ENCODE results near the gene TRHDE. TPM values are rescaled to one million over a fixed set of nuclear protein-coding genes. Genes with fewer than 3 reads are reported as not detected.
"Not testable (repeated sequence)": the region's sequence is repeated elsewhere in the genome, so short reads cannot be mapped to it uniquely, and the experiment has no call there.

Gene TRHDE
- total RNA-seq, 1 experiment from 2014 or later, result not detected

GRCh38 chr12:72511906-72512305 lies 239.7 kb downstream of the TRHDE start:
- H3K27me3 ChIP-seq (replicated peaks; ENCODE audit: control insufficient read depth, insufficient read depth, low read length), result no peaks in the 10 kb centered on the region
- H3K36me3 Mint-ChIP-seq (ENCODE audit: insufficient read depth, unreplicated experiment), result no peaks in the 10 kb centered on the region
- ChIA-PET POLR2A (no interaction called here), CTCF (no interaction called here)
- no peak overlapping the region for H3K4me3 Mint-ChIP-seq (ENCODE audit: unreplicated experiment)
- no peaks in the 10 kb centered on the region for H3K27me3 Mint-ChIP-seq (ENCODE audit: insufficient read depth, unreplicated experiment)
- no peak for TF ChIP-seq CTCF (IDR thresholded peaks at IDR 0.05; ENCODE audit: insufficient read depth in 1 of 2, low read depth in 1 of 2, low read length in 1 of 2, severe bottlenecking in 1 of 2, unreplicated experiment in 1 of 2)
- H3K4me1 ChIP-seq, result no peaks in the 10 kb centered on the region
- no peaks in the 10 kb centered on the region for H3K9me3 ChIP-seq
- H3K27ac Mint-ChIP-seq (ENCODE audit: unreplicated experiment), result no peak overlapping the region
- BruUV-seq (replicated peaks), result no TSS peak
- no peaks in the 10 kb centered on the region for H3K4me1 Mint-ChIP-seq (ENCODE audit: low read depth, unreplicated experiment)
- no peak overlapping the region for H3K4me3 ChIP-seq (ENCODE audit: low read depth, low read length)
- H3K9me3 Mint-ChIP-seq (ENCODE audit: unreplicated experiment), result no peaks in the 10 kb centered on the region
- no peak for DNase-seq
- intact Hi-C loops (cut with micrococcal nuclease; ENCODE audit: unreplicated experiment), result no loop called here
- H3K36me3 ChIP-seq (ENCODE audit: control insufficient read depth, insufficient read depth, low read length), result no peaks in the 10 kb centered on the region

GRCh38 chr12:72520044-72520678 lies 248.0 kb downstream of the TRHDE start:
- intact Hi-C loops (cut with micrococcal nuclease; ENCODE audit: unreplicated experiment), result loop anchor here (1.0 kb wide), 1 partner anchor 174 kb away; no protein-coding TSS in a partner anchor
- H3K36me3 ChIP-seq (ENCODE audit: control insufficient read depth, insufficient read depth, low read length); H3K27me3 ChIP-seq (replicated peaks; ENCODE audit: control insufficient read depth, insufficient read depth, low read length); H3K9me3 ChIP-seq; BruUV-seq (replicated peaks); H3K9me3 Mint-ChIP-seq (ENCODE audit: unreplicated experiment); H3K4me1 Mint-ChIP-seq (ENCODE audit: low read depth, unreplicated experiment); H3K36me3 Mint-ChIP-seq (ENCODE audit: insufficient read depth, unreplicated experiment); POLR2A ChIA-PET; H3K27me3 Mint-ChIP-seq (ENCODE audit: insufficient read depth, unreplicated experiment); H3K4me1 ChIP-seq: not testable (repeated sequence)
- CTCF ChIA-PET, result interaction anchor here (2.2 kb wide), 1 partner anchor 174 kb away, joined by 8 read pairs; no protein-coding TSS in a partner anchor
- Mint-ChIP-seq H3K27ac (ENCODE audit: unreplicated experiment) (peak overlapping the region; percentile 45), H3K4me3 (ENCODE audit: unreplicated experiment) (peak overlapping the region; percentile 69)
- H3K4me3 ChIP-seq (ENCODE audit: low read depth, low read length), result peak overlapping the region; percentile 23
- peak; percentile 59 to 79 for DNase-seq

GRCh38 chr12:72521326-72521725 lies 249.2 kb downstream of the TRHDE start:
- Histone ChIP-seq H3K4me1 (0 out of 2 replicates have a peak, but pooled peaks cover 3% of the 10 kb centered on the region), H3K36me3 (ENCODE audit: control insufficient read depth, insufficient read depth, low read length) (no peaks in the 10 kb centered on the region), H3K9me3 (no peaks in the 10 kb centered on the region), H3K27me3 (replicated peaks; ENCODE audit: control insufficient read depth, insufficient read depth, low read length) (no peaks in the 10 kb centered on the region; the same call in 1 of the 2 replicates), H3K4me3 (ENCODE audit: low read depth, low read length) (no peak overlapping the region)
- H3K27ac Mint-ChIP-seq (ENCODE audit: unreplicated experiment), result no peak overlapping the region
- no peaks in the 10 kb centered on the region for H3K36me3 Mint-ChIP-seq (ENCODE audit: insufficient read depth, unreplicated experiment)
- intact Hi-C loops (cut with micrococcal nuclease; ENCODE audit: unreplicated experiment), result no loop called here
- H3K4me1 Mint-ChIP-seq (ENCODE audit: low read depth, unreplicated experiment), result no peaks in the 10 kb centered on the region
- ChIA-PET POLR2A (no interaction called here), CTCF (interaction anchor here (2.2 kb wide), 1 partner anchor 175 kb away, joined by 8 read pairs; no protein-coding TSS in a partner anchor)
- H3K9me3 Mint-ChIP-seq (ENCODE audit: unreplicated experiment), result no peaks in the 10 kb centered on the region
- TF ChIP-seq CTCF (IDR thresholded peaks at IDR 0.05; ENCODE audit: insufficient read depth in 1 of 2, low read depth in 1 of 2, low read length in 1 of 2, severe bottlenecking in 1 of 2, unreplicated experiment in 1 of 2), result no peak
- no peaks in the 10 kb centered on the region for H3K27me3 Mint-ChIP-seq (ENCODE audit: insufficient read depth, unreplicated experiment)
- no peak overlapping the region for H3K4me3 Mint-ChIP-seq (ENCODE audit: unreplicated experiment)
- BruUV-seq (replicated peaks), result no TSS peak
- no peak for DNase-seq

Data from Caco-2 (cell line).